SIG-M5 treated with dmso at 0.1 percent for 504 hours (cell line): ENCODE measurements around the gene DYNLRB1.

Source experiments
- DNase-seq: peaks from one replicate; lab custom pipeline; 2025; ENCODE audit not compliant: unreplicated experiment; lab: John Stamatoyannopoulos, UW

The DYNLRB1 gene

DNA sequence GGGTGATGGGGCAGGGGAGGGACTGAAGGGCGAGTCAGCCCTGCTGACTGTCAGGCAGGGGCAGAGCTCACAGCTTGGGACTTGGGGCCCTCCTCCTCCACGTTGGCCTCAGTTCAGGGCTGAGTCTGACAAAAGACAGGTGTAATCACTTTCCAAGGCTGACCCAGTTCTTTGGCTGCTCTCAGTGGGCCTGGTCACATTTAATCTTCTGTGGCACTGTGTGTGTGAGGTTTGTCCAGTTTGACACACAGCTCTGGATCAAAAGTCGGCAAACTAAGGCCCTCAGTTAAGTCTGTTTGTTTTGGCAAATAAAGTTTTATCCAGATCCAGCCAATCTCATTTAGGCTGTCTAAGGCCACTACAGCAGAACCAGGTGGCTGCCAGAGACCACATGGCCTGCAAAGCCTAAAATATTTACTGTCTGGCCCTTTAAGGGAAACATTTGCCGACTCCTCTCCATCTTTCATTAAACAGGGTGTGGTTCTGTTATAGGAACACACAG lies 37.2 kb downstream of the DYNLRB1 start:
- no peak for DNase-seq

- DNase-seq = no peak
Observed at GRCh38 chr20:34557936-34558319, 41.7 kb downstream of the DYNLRB1 start.

DNA sequence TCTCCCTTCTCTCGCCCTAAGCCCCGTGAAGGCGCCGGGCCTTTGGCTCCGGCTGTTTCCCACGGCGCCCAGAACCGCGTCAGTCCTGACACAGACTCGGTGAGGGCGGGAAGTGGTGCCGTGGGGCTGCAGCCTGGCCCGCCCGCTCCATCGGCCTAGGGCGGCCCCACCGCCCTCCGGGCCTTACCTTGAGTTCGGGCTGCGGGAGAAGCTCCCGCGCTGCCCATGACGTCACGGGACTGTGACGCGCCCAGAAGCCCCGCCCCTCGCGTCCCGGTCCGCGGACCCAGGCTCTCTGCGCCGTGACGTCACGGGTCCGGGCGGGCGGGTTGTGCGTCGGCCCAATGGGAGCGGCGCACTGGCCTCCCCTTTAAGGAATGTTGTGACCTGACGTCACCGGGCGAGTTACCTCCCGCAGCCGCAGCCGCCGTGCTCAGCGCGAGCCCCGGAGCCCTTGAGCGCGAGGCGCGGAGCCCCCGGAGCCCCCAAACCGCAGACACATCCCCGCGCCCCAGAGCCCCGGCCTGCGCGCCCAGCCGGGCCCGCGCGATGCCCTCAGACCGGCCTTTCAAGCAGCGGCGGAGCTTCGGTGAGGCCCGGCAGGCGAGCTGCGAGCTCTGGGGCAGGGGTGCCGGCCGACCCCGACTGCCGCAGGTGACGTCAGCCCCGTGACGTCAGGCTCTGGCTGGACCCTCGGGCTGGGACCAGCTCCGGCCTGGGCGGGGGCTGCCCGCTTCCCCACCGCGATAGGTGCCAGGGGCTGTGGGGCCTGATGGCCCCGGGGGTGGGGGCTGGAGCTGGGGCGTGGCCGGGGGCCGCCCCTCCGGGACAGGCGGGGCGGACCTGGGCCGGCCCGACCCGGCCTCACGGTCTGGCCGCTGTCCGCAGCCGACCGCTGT lies 42.3 kb downstream of the DYNLRB1 start, which contains the start of gene MAP1LC3A:
MAP1LC3A (plus strand) TSS at position 399 of the 899 bp plus-strand sequence; CDS start at position 550, 151 bp downstream.
- DNase-seq = no peak

DNA sequence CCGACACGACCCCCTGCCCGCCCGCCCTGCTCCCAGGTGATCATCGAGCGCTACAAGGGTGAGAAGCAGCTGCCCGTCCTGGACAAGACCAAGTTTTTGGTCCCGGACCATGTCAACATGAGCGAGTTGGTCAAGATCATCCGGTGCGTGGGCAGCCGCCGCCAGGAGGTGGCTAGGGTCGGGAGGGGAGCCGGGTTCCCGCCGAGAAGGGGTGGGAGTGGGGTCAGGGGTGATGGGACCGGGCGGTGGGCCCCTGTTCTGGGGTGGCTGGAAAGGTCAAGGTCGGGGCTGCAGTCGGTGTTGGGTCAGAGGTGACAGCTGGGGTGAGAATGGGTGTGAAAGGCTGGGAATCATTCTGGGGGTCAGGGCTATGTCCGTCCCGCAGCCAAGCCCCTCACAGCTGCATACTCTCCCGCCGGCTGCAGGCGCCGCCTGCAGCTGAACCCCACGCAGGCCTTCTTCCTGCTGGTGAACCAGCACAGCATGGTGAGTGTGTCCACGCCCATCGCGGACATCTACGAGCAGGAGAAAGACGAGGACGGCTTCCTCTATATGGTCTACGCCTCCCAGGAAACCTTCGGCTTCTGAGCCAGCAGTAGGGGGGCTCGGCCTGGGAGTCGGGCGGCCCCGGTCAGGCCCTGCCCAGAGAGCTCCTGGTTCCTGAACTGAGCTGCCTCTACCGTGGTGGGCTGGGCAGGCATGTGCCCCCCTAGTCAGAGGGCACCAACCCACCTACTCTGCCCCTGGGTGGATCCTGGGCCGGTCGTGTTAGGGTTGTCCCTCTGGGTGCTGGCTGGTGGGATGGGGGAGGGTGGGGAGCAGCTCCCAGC lies 43.3 kb downstream of the DYNLRB1 start:
- no peak for DNase-seq

DNA sequence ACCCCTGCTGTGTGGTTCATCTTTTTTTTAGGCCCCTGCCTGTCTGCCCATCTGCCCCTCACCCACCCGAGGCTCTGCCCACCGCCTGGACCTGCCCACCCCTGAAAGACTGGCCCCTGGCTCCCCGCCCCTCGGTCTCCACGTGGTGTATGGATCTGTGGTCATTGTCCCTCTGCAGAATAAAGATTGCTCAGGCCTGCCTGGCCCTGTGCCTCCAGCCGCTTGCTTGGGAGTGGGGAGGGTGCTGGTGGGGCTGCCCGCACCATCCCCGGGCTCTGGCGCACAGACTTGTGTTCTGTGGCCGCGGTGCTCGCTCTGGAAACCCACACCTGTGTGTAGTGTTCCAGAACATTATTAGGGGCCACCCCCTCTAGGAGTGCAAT lies 43.9 kb downstream of the DYNLRB1 start:
- no peak for DNase-seq

GRCh38 chr20:34560614-34561013 lies 44.4 kb downstream of the DYNLRB1 start:
- DNase-seq = no peak

GRCh38 chr20:34561661-34562060 lies 45.4 kb downstream of the DYNLRB1 start:
- DNase-seq = no peak

DNA sequence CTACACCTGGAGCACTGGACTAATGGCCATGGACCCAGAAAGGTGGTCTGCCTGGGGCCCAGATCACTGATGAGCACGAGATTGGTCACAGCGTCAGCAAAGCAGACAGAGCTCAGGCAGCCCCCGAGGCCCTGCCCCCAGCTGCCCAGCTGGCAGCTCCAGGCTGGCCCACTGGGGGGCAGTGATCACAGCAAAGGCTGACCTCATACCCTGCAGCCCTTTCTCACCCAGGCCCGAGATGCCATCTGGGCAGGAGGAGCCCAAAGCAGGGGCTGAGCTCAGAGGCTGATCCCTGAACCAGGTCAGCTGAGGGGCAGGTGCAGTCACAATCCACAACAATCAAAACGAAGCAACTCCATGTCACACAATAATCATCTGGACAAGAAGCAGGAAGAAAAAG lies 46.4 kb downstream of the DYNLRB1 start:
- no peak for DNase-seq

- DNase-seq = no peak
Observed at GRCh38 chr20:34564833-34565232, 48.6 kb downstream of the DYNLRB1 start.

DNA sequence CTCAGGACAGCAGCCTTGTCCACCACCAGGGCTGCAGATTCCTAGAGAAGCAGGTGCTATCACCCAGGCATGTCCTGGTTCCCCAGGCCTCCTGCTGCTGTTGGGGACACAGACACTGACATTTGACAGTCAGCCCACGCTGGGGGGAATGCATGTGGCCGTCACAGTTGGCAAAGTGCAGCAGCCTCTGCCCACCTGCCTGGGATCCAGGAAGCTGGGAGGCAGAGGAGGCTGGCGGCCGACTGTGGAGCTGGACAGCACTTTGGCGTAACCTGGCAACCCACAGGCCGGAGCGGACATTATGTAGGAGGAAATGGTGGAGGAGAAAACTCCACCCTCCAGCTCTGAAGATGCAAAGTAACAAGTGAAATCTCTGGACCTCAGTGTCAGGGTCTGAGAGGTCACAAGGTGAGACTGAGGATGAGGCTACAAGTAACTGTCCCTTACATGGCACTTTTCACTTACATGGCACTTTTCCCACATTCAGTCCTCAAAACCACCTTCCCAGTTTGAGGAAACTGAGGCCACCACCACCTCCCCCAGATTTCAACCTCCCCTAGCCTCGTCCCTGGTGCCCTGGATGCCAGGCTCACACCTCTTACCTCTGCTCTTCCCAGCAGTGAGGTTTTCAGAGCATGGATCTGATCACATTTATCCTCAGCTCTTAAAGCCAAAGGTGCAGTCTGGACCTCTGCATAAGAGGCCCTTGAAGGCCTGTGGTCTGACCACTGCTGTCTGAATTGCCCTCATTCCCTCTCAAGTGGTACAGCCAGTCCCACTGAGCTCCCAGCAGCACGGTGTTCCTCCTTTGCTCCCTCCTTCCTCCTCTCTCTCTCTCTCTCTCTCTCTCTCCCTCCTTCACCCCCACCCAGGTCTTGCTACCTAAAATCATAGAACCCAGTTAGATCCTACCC lies 51.0 kb downstream of the DYNLRB1 start:
- DNase-seq = no peak

GRCh38 chr20:34567892-34568865 lies 52.0 kb downstream of the DYNLRB1 start:
- no peak for DNase-seq

DNA sequence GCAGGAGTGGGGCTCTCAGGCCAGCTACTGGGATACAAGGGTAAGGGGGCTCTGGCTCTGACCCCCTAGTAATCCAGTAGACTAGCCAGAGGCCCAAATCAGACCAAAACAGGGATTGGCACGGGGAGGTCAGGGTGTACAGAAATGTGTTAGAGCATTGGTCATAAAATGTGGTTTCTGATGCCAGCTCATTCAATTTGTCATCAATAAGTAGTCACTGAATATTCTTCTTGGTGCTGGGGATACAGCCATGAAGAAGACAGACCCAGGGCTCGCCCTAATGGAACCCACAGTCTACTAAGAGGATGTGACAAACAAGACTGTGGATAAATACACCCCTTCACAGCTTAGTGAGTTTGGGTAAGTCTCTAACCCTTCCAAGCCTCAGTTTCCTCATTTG lies 53.4 kb downstream of the DYNLRB1 start:
- DNase-seq = no peak

DNA sequence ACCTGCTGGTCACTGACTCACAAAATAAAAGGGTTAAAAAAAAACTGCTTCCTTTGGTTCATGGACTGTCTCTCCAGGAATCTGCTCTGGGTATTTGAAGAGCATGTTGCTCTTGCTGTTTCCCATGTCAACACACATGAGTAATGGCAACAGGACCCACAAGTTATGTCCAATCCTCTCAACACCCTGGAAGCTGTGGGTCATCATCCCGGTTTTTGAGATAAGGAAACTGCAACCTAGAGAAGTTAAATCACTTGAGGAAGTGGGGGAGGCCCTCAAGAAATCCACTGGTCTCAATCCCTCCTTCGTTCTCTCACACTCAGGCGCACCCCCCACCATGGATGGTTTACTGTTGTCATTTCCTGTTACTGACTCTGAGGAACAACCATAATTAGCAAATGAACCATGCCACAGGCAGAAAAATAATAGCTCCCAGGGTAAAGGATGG lies 54.7 kb downstream of the DYNLRB1 start:
- peak; percentile 34 for DNase-seq

DNA sequence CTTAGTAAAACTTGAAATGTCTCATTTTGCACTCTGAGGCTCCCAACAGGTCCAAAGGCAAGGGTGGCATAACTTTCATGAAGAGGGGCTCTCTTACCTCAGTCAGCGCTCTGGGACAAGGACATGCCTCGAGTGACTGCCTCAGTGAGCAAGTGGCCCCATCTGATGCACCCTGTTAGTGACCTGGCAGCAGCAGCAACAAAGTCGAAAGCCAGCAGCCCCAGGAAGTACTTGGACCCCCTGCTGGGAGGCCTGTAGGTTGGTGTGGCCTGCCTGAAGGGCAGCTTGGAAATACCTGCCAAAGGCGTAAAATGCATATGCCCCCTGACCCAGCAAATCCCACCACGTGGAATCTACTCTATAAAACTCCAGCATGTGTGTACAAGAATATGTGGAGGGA lies 55.5 kb downstream of the DYNLRB1 start:
- no peak for DNase-seq

- no peak for DNase-seq
Observed at GRCh38 chr20:34573541-34574300, 57.5 kb downstream of the DYNLRB1 start.

GRCh38 chr20:34574426-34574825 lies 58.2 kb downstream of the DYNLRB1 start:
- DNase-seq = no peak

DNA sequence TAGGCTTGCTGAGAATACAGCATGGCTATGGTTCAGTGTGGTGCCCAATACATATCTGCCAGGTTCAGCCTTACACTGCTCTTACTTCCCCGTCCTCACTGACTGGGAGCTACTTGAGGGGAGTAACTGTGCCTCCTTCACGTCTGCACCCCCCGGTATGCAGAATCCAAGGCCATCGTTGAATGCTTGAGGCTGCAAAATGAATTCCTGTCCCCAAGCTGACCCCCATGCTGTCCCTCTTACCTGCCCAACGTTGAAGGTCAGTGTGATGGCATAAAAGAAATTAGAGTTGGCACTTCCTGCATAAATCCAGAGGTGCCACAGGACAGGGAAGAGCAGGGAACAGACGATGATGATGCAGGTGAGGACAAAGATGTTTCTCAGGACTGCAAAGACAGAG lies 58.6 kb downstream of the DYNLRB1 start:
- no peak for DNase-seq

- DNase-seq = no peak
Observed at GRCh38 chr20:34575271-34575670, 59.0 kb downstream of the DYNLRB1 start.

DNA sequence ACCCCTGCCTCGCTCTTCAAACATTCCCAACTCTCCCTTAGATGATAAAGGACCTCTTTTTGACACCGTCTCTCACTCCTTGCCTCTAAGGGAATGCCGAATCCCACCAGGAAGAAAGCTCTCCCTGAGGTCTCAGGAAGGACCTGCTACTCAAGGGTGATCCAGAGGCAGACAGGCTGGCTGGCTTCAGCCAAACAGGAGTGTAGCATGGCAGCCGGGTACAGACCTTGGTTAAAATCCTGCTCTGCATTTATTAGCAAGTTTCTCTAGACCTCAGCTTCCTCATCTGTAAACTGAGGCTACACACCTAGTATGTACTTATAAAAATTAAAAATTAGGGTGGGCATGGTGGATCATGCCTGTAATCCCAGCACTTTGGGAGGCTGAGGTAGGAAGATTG lies 59.5 kb downstream of the DYNLRB1 start:
- no peak for DNase-seq
